K562 (cell line): ENCODE measurements around the gene TMEM243. TPM values are rescaled to one million over a fixed set of nuclear protein-coding genes. Genes with fewer than 3 reads are reported as not detected.

Source experiments
- ATAC-seq: fragments of 200-7000 bp; cut with Tn5 transposase; 3 replicates; pipeline ENCODE4 v1.9.1; 2020; ENCODE audit warnings: moderate library complexity
- BruUV-seq: library from RNA; stranded (reverse); fragments of 400-500 nt; replicated peaks from 2 replicates; lab custom pipeline; 2021; lab: Mats Ljungman, UMichigan
- CTCF ChIA-PET: fragments of 300-600 bp; formaldehyde crosslinking; extraction: SDS; loops from one replicate; lab custom pipeline; 2021; ENCODE audit warnings: low intra/inter-chr PET ratio; lab: Yijun Ruan, JAX
- POLR2A ChIA-PET: fragments of 300-600, 350-650 bp; sonication (Branson Sonifier 250); formaldehyde crosslinking; extraction: SDS; loops from one replicate; lab custom pipeline; 2021; ENCODE audit warnings: antibody characterized with exemption, inconsistent platforms; lab: Yijun Ruan, JAX
- DNase-seq, 4 experiments: peaks; one replicate each; pipeline versions ENCODE4 v3.0.0 to v3.0.0-alpha.2; 2011 to 2018; ENCODE audit warnings: low spot score in 3 of 4, mixed read lengths in 3 of 4; ENCODE audit errors: extremely low read depth in 1 of 4
- FAIRE-seq: peaks from 2 replicates; lab custom pipeline; 2011; peaks lifted over from hg19 to GRCh38; lab: Jason Lieb, UNC
- H2AFZ ChIP-seq: 2 replicates; pipeline ENCODE4 v1.6.0; 2011; ENCODE audit warnings: low read depth, low read length, control low read depth, inconsistent platforms
- H3K27ac ChIP-seq: fragments of 200-600 bp; 3 replicates; pipeline ENCODE4 v1.8.0; 2011; ENCODE audit warnings: low read depth, mild to moderate bottlenecking, control low read depth, inconsistent platforms, low read length, moderate library complexity, mixed read lengths; ENCODE audit errors: extremely low read depth
- H3K27me3 ChIP-seq, 2 experiments: fragments of 300-600 bp in 1 of 2; 2 replicates in 1 of 2; 3 replicates in 1 of 2; pipeline versions ENCODE4 v1.6.0 to v1.8.0; 2011; ENCODE audit warnings: inconsistent platforms in 2 of 2, low read length in 2 of 2, mild to moderate bottlenecking in 1 of 2, mixed read lengths in 1 of 2, moderate library complexity in 1 of 2; ENCODE audit not compliant: control insufficient read depth in 2 of 2, insufficient read depth in 2 of 2
- H3K36me3 ChIP-seq: fragments of 300-600 bp; 3 replicates; pipeline ENCODE4 v1.8.0; 2011; ENCODE audit warnings: mild to moderate bottlenecking, low read length, inconsistent platforms; ENCODE audit not compliant: control insufficient read depth, insufficient read depth
- H3K4me1 ChIP-seq, 2 experiments: fragments of 200-600 bp in 1 of 2; replicated peaks in 1 of 2; 2 replicates in 1 of 2; 3 replicates in 1 of 2; pipeline versions ENCODE4 v1.5.1 to v1.8.0; 2011; ENCODE audit warnings: inconsistent platforms in 2 of 2, low read length in 2 of 2, mild to moderate bottlenecking in 1 of 2, mixed read lengths in 1 of 2, moderate library complexity in 1 of 2; ENCODE audit not compliant: control insufficient read depth in 2 of 2, insufficient read depth in 2 of 2
- H3K4me2 ChIP-seq: 2 replicates; pipeline ENCODE4 v1.6.1; 2011; ENCODE audit warnings: low read length, control low read depth, inconsistent platforms, mixed read lengths; ENCODE audit not compliant: insufficient read depth
- H3K4me3 ChIP-seq: fragments of 200-600 bp; sonication (generic), shearing (Covaris generic); 2 replicates; pipeline ENCODE4 v1.5.1; 2016; ENCODE audit warnings: control low read depth, inconsistent platforms
- H3K79me2 ChIP-seq: fragments of 200-600 bp; 3 replicates; pipeline ENCODE4 v1.8.0; 2011; ENCODE audit warnings: low read length, inconsistent platforms; ENCODE audit not compliant: control insufficient read depth, insufficient read depth
- H3K9ac ChIP-seq, 2 experiments: 2 replicates each; pipeline versions ENCODE4 v1.6.0 to v1.6.1; 2011; ENCODE audit warnings: low read depth in 2 of 2, low read length in 2 of 2, control low read depth in 1 of 2, inconsistent platforms in 1 of 2, mild to moderate bottlenecking in 1 of 2, mixed read lengths in 1 of 2; ENCODE audit not compliant: insufficient read depth in 1 of 2
- H3K9me1 ChIP-seq: one replicate; pipeline ENCODE4 v1.6.0; 2011; ENCODE audit warnings: inconsistent platforms, mild to moderate bottlenecking, low read length, moderate library complexity; ENCODE audit not compliant: control insufficient read depth, insufficient read depth
- H3K9me3 ChIP-seq: replicated peaks from 2 replicates; pipeline ENCODE4 v1.5.1; 2011; ENCODE audit warnings: low read depth, low read length, inconsistent platforms; ENCODE audit not compliant: control insufficient read depth, insufficient read depth
- H4K20me1 ChIP-seq: replicated peaks from 2 replicates; pipeline ENCODE4 v1.6.1; 2011; ENCODE audit warnings: low read length, inconsistent platforms, mixed read lengths; ENCODE audit not compliant: control insufficient read depth, insufficient read depth
- ARID1B ChIP-seq: fragments of 450-650 bp; IDR thresholded peaks from 2 replicates; pipeline ENCODE4 v1.6.1; 2016; ENCODE audit warnings: antibody characterized with exemption, mild to moderate bottlenecking, inconsistent platforms
- CGGBP1 ChIP-seq: fragments of 250-450 bp; sonication (Bioruptor Pico); IDR thresholded peaks from 2 replicates; pipeline ENCODE4 v1.9.0; 2021; ENCODE audit warnings: mild to moderate bottlenecking
- E2F6 ChIP-seq, 2 experiments: IDR thresholded peaks; 2 replicates each; pipeline ENCODE4 v1.6.1; 2011; ENCODE audit warnings: borderline replicate concordance in 1 of 2, control low read depth in 1 of 2, low read depth in 1 of 2, low read length in 1 of 2, mild to moderate bottlenecking in 1 of 2, mixed read lengths in 1 of 2, moderate library complexity in 1 of 2; ENCODE audit not compliant: insufficient read depth in 1 of 2, insufficient read length in 1 of 2, poor library complexity in 1 of 2, severe bottlenecking in 1 of 2; ENCODE audit errors: extremely low read depth in 1 of 2
- FOSL1 ChIP-seq: fragments of 200-800 bp; sonication (Bioruptor generic); conservative IDR thresholded peaks from 2 replicates; pipeline ENCODE4 v1.6.1; 2016; ENCODE audit warnings: missing genetic modification characterization, missing compliant biosample characterization
- FOXJ2 ChIP-seq: fragments of 200-800 bp; sonication (Bioruptor generic); IDR thresholded peaks from 2 replicates; pipeline ENCODE4 v1.6.1; 2016; ENCODE audit warnings: missing genetic modification characterization, missing compliant biosample characterization
- HMBOX1 ChIP-seq: sonication (generic); IDR thresholded peaks from 2 replicates; pipeline ENCODE4 v1.6.1; 2016
- NUFIP1 ChIP-seq: fragments of 450-650 bp; IDR thresholded peaks from 2 replicates; pipeline ENCODE4 v1.6.1; 2018; ENCODE audit not compliant: partially characterized antibody
- SMARCA5 ChIP-seq: fragments of 450-650 bp; IDR thresholded peaks from 2 replicates; pipeline ENCODE4 v1.6.1; 2016
- THAP7 ChIP-seq: fragments of 250-450 bp; sonication (Bioruptor Pico); IDR thresholded peaks from 2 replicates; pipeline ENCODE4 v1.5.0; 2021
- WGBS: fragments of 100-300 bp; shearing (Covaris generic); methylation state at CpG from one replicate; pipeline ENCODE4 v1.1.6; 2016; ENCODE audit warnings: low coverage, mixed read lengths; ENCODE audit not compliant: insufficient coverage; ENCODE audit errors: missing lambda C conversion rate; 5-methylcytosine and 5-hydroxymethylcytosine counted together
- in situ Hi-C: fragments of 300-500 bp; cut with MboI; formaldehyde crosslinking; loops from 4 replicates; pipeline ENCODE4 v1.15.0; 2018; ENCODE audit warnings: inconsistent platforms, mixed read lengths
- intact Hi-C: fragments of 100-400 bp; cut with micrococcal nuclease; formaldehyde crosslinking; loops from 2 replicates; pipeline ENCODE4 v1.14.2; 2022
- polyA plus RNA-seq, 8 experiments: library from polyadenylated mRNA; depleted of rRNA in 4 of 8; stranded (reverse) in 5 of 8; unstranded in 3 of 8; fragments of >200 nt; fragmentation: Nextera tagmentation in 2 of 8; fragmentation: Illumina TruSeq in 1 of 8; extraction: Ambion mirVana in 2 of 8; extraction: Trizol in 1 of 8; gene quantifications; 2 replicates each; pipeline versions ENCODE4 v1.2.1 to v1.2.3, GENCODE V29; 2011 to 2014; ENCODE audit warnings: inconsistent platforms in 1 of 8, missing spikeins in 1 of 8
- total RNA-seq, 7 experiments: library from RNA; depleted of rRNA in 6 of 7; stranded (reverse); fragments of >200 nt in 6 of 7; fragmentation: Illumina TruSeq in 2 of 7; extraction: Trizol in 2 of 7; gene quantifications; 2 replicates each; pipeline versions ENCODE4 v1.2.1 to v1.2.3, GENCODE V29; 2011 to 2021; ENCODE audit warnings: low replicate concordance in 1 of 7

The TMEM243 gene
- total and polyA plus RNA-seq, 9 of the 15 experiments (the other 6 are each of a cell fraction or from before 2014, with no cell fraction given) = 3.9 to 8.6 (median 6.1) TPM

GRCh38 chr7:87173471-87173870, 46.1 kb downstream of the TMEM243 start:
- Histone ChIP-seq H3K9me3 (no peaks in the 10 kb centered on the region), H3K79me2 (peaks cover 2% of the 10 kb centered on the region; the same call in 1 of the 3 replicates), H3K36me3 (peaks cover 96% of the 10 kb centered on the region), H3K4me2 (no peak overlapping the region), H3K9ac (no peak overlapping the region), H2AFZ (no peak overlapping the region), H3K27me3 (no peaks in the 10 kb centered on the region), H4K20me1 (no peaks in the 10 kb centered on the region), H3K4me3 (no peak overlapping the region), H3K9me1 (no peaks in the 10 kb centered on the region), H3K4me1 (no peaks in the 10 kb centered on the region), H3K27ac (no peak overlapping the region)
- ChIA-PET POLR2A (interaction anchor here (0.9 to 3.1 kb wide), 3 partner anchors 12 to 261 kb away, joined by 3 to 10 read pairs (median 7); partner anchors contain the start of gene DMTF1), CTCF (no interaction called here)
- BruUV-seq = no TSS peak
- intact Hi-C loops (no loop called here), in situ Hi-C loops (no loop called here)
- FAIRE-seq (no peak), DNase-seq (no peak), ATAC-seq (no peak)
- TF ChIP-seq THAP7 (no peak), FOXJ2 (tag) (no peak), NUFIP1 (no peak), CGGBP1 (CRISPR knock-in tag) (no peak), FOSL1 (tag) (peak; percentile 71), SMARCA5 (no peak), E2F6 (IDR thresholded peaks at IDR 0.05; ENCODE audit: borderline replicate concordance in 1 of 2, extremely low read depth in 1 of 2, insufficient read depth in 1 of 2, insufficient read length in 1 of 2, low read depth in 1 of 2, low read length in 1 of 2, poor library complexity in 1 of 2, severe bottlenecking in 1 of 2) (no peak), ARID1B (peak; percentile 17; the same call in 1 of the 2 replicates), HMBOX1 (peak; percentile 50)
- WGBS = 58% methylated on average over 1 of the region's 1 CpG
